ENCODE data around the gene MTARC2. TPM values are rescaled to one million over a fixed set of nuclear protein-coding genes. Genes with fewer than 3 reads are reported as not detected.
"Not testable (repeated sequence)": the region's sequence is repeated elsewhere in the genome, so short reads cannot be mapped to it uniquely, and the experiment has no call there.

The MTARC2 gene
- total RNA-seq, 1 experiment from 2014 or later, result 8.7 TPM

DNA sequence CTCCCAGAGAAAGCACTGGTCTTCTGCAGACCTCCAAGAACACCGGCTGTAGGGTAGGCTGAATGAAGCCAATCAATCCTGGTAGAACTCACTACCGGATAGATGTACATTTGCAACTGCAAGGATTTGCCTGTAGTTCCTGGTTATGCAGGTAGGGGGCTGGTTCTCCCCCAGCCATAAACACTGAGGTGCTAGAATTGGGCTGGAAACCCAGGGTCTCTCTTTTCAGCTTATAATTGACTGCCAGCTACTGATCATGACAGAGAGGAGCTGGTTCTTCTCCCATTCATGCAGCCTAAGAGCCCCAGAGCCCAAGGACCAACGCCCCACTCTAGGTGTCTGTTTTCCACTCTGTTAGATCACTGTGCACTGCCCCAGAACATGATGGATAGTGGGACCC is 21.5 kb upstream of the MTARC2 start:
- no peak for DNase-seq (ENCODE audit: low read depth)
- in situ Hi-C loops (cut with HindIII; ENCODE audit: low pct_unique_long_range_greater_than_20kb, low sequenced_read_pairs), result no loop called here

DNA sequence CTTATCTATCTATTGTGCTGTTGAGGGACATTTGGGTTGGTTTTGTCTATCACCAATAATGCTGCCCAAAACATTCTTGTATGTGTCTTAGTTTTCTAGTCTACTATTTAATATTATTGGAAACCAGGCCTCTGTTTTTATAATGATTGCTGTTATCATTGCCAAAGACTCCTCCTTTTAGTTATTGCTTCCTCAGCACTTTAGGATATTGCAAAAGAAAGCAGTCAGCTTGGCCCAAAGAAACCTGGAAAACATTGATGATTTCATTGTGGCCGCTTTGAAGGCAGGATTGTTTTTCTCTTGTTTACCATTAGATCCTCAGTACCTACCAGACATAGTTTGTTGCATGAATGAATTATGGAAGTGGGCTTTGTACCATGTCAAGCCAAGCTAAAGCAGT is 20.6 kb upstream of the MTARC2 start:
- in situ Hi-C loops (cut with HindIII; ENCODE audit: low pct_unique_long_range_greater_than_20kb, low sequenced_read_pairs), result no loop called here
- no peak for DNase-seq (ENCODE audit: low read depth)

DNA sequence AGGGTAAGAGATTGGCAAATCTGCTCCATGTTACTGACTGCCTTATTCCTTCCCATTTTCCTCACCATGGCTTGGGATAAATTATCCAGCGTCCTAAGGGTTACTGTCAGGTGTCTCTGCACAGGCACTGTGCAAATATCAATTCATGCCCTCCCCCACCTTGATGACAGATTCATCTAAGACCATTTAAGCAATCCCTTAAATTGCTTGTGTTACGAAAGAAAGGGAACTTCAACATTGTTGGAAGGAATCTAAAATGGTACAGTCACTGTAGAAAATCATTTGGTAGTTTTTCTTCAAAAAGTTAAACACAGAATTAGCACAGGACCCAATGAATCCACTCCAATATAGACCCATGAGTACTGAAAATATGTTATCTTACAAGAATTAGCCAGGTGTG is 17.6 kb upstream of the MTARC2 start:
- in situ Hi-C loops (cut with HindIII; ENCODE audit: low pct_unique_long_range_greater_than_20kb, low sequenced_read_pairs), result no loop called here

DNA sequence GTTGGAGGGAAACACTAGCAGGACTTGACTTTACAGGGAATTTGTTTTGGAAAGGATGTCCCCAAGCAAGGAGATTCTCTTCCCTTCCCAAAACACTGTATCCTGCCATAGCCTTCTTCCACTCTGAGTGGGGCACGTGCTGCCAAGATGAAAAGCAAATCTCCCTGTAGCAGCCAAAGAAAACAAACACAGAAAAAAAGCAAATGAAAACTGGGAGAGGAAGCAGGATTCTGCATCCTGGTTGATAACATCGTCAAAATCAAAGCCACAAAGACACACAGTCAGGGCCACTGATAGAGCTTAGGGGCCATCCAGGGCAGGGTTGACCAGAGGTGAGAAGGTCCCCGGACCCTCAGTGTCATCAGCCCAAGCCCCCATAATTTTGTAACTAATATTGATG is 16.0 kb upstream of the MTARC2 start:
- in situ Hi-C loops (cut with HindIII; ENCODE audit: low pct_unique_long_range_greater_than_20kb, low sequenced_read_pairs), result no loop called here
- no peak for DNase-seq (ENCODE audit: low read depth)

More for the DNA sequence above, 17.6 kb upstream of the MTARC2 start:
- DNase-seq (ENCODE audit: low read depth), result no peak

DNA sequence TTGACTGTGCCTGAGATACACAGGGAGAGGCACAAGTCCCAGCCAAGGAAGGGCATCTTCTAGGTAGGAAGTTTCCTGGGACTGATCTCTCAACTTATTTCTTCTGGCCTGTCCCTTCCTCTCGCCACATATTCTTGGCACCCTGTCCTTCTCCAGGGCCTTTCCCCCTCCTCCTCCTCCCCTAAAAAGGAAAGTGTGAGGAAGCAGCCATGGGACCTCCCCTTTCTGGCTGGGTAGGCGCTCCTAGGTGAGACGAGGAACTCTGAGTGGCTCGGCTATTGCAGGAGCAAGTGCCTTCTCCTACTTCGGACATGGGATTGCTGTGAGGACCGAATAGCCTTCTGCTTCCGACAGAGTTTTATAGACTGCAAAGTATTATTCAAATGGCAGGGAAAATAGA is 15.5 kb upstream of the MTARC2 start:
- in situ Hi-C loops (cut with HindIII; ENCODE audit: low pct_unique_long_range_greater_than_20kb, low sequenced_read_pairs), result no loop called here
- no peak for DNase-seq (ENCODE audit: low read depth)

DNA sequence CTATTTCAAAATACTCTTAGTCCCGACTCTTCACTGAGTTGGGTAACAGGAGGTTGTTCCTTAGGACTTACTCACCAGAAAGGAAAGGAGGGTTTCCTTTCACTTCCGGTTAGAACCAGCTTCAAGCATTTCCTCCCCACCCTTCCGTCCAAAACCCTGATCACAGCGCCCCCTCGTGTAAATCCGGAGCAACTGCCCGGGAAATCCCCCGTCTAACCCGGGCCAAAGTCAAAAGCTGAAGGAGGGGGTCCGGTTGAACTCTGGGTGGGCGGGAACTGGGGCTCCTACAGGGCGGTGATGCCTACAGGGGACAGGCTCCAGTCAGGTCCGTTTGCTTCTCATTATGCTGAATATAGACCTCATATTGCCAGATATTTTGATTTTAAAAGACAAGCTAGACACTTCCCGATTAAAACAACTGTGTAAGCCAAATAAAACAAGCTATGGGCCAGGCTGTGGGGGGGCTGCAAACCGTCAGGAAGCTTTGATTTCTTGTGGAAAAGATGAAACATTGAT is 15.0 kb upstream of the MTARC2 start:
- in situ Hi-C loops (cut with HindIII; ENCODE audit: low pct_unique_long_range_greater_than_20kb, low sequenced_read_pairs), result no loop called here
- DNase-seq (ENCODE audit: low read depth), result peak; percentile 83

DNA sequence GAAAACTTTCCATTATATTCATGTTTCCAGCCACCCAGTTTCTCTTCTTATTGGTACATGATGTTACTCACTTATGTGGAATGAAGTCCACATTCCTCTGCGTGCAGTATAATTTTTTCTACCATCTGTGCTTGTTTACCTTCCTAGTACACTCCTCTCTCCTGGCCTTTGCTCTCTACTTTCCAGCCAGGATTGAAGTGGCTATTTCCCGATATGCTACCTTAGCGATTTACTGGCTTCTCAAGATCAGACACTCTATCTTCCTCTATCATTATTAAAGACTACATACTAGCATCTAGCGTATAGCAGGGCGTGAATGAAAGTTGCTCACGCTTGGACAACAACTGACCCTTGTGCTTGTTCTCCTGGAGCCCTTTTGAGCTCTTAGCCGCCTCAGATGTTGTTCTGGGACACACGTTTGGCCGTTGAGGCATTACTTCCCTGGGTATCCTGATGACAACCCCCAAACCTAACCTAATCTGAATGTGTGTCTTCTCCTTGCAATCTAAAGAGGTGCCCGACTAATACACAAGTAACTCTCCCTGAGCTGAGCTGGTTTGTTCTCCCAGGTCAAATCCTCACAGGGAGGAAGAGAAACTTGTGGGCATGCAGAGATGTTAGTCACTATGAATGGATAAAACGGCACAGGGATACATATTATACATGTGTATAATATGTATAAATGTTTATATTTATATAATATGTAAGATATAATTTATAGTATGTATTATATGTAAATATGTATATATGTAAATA is 13.4 kb upstream of the MTARC2 start:
- in situ Hi-C loops (cut with HindIII; ENCODE audit: low pct_unique_long_range_greater_than_20kb, low sequenced_read_pairs), result no loop called here
- peak; percentile 59 for DNase-seq (ENCODE audit: low read depth)

DNA sequence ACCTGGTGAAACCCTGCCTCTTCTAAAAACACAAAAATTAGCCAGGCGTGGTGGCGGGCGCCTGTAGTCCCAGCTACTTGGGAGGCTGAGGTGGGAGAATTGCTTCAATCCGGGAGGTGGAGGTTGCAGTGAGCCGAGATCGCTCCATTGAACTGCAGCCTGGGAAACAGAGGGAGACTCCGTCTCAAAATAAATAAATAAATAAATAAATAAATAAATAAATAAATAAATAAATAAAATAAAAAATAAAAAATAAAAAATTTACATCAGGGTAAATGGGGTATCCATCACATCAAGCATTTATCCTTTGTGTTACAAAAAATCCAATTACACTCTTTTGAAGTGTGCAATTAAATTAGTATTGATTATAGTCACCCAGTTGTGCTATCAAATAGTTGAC is 11.8 kb upstream of the MTARC2 start:
- DNase-seq (ENCODE audit: low read depth); in situ Hi-C loops (cut with HindIII; ENCODE audit: low pct_unique_long_range_greater_than_20kb, low sequenced_read_pairs): not testable (repeated sequence)

DNA sequence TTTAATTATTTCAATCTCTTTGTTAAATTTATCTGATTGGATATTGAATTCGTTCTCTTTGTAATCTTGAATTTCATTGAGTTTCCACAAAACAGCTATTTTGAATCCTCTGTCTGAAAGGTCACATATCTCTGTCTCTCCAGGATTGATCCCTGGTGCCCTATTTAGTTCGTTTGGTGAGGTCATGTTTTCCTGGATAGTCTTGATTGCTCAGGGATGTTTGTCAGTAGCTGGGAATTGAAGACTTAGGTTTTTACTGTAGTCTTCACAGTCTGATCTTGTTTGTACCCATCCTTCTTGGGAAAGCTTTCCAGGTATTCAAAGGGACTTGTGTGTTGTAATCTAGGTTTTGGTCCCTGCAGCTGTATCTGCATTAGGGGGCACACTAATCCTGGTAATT is 6.8 kb upstream of the MTARC2 start:
- DNase-seq (ENCODE audit: low read depth), result no peak
- in situ Hi-C loops (cut with HindIII; ENCODE audit: low pct_unique_long_range_greater_than_20kb, low sequenced_read_pairs), result no loop called here

DNA sequence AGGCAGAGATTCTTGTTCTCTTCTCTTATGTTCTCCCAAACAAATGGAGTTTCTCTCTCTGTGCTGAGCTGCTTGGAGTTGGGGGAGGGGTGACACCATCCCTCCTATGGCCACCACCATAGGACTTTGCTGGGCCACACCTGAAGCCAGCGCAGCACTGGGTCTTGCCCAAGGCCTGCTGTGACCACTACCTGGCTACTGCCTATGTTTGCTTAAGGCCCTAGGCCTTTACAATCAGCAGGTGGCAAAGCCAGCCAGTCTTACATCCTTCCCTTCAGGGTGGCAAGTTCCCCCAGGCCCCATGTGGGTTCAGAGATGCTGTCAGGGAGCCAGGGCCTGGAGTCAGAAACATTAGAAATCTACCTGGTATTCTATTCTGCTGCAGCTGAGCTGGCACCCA is 6.3 kb upstream of the MTARC2 start:
- in situ Hi-C loops (cut with HindIII; ENCODE audit: low pct_unique_long_range_greater_than_20kb, low sequenced_read_pairs), result no loop called here
- DNase-seq (ENCODE audit: low read depth), result no peak

DNA sequence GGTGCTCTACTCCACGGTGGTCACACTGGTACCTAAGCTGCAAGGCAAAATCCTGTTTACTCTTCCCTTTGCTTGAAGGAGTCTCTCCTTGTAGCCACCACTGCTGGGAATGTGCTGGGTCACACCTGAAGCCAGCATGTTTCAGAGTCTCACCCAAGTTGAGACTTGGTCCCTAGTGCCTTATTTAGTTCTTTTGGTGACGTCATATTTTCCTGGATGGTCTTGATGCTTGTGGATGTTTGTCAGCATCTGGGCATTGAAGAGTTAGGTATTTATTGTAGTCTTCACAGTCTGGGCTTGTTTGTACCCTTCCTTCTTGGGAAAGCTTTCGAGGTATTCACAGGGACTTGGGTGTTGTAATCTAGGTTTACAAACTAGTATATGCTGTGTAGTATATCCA is 5.6 kb upstream of the MTARC2 start:
- in situ Hi-C loops (cut with HindIII; ENCODE audit: low pct_unique_long_range_greater_than_20kb, low sequenced_read_pairs), result no loop called here
- DNase-seq (ENCODE audit: low read depth), result no peak

DNA sequence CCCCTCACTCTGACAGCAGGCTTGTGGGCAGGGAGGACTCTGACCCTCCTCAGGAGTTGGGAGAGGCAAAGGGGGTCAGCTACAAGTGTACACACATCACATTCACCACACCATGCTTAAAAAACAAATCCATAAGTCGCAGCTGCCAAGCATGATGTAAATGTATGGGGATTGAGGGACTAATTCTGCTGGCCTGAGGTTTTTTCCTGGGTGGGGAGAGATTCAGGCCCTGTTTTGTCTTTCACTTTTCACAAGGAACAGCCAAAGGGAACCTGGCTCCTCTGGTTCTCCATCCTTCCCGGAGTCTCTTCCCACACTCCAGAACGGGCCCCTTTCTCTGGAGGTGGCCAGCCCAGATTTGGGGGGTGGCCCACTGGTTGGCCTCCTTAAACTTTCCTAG is 1.3 kb upstream of the MTARC2 start:
- DNase-seq (ENCODE audit: low read depth), result no peak
- in situ Hi-C loops (cut with HindIII; ENCODE audit: low pct_unique_long_range_greater_than_20kb, low sequenced_read_pairs), result no loop called here

DNA sequence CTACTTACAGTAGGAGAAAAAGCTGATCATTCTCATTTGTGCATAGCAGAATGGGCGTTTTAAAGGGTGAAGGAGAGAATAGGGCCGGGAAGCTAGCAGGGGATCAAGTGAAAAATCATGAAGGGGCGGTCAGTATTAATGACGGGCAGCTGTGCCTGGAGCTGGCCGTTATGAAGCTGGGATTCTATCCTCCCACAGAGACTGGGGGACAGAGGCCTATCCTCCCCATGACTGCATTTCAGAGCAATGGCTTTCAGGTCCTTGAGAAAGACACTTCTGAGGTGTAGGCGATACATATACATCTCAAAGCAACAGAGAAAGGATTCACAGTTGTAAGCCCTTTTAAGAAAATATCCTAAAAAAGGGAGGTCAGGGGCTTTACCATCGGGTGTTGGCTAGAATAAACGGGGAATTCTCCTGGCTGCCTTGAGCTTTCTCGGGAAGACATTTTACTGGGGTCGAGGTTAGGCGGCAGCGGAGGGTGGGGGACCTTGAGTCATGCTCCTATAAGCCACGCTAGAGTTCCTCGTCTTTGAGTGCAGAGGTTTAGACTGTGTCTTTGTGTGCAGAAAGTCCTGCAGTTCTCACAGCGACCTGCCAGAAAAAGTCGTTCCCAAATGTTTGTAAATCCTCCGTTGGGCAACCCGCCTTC is 559 bp upstream of the MTARC2 start:
- in situ Hi-C loops (cut with HindIII; ENCODE audit: low pct_unique_long_range_greater_than_20kb, low sequenced_read_pairs), result no loop called here
- DNase-seq (ENCODE audit: low read depth), result no peak

DNA sequence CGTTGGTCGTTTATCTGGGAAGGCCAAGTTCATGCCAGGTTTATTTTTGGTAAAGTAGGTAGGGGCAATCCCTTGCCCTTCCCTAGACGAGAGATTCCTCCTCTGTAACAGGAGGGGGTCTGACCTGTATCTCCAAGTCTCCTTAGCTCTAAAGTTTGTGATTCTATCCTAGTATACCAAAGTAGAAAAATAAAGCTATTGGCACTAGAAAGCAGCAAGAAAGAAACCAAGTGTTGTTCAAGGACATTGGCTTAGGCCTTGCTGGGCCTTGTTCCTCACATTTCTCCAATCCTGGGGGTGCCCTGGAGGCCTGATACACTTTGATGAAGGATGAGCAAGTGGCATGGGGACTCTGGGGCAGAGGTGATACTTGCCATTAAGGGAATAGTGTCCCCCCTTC is 814 bp downstream of the MTARC2 start:
- peak; percentile 23 for DNase-seq (ENCODE audit: low read depth)
- in situ Hi-C loops (cut with HindIII; ENCODE audit: low pct_unique_long_range_greater_than_20kb, low sequenced_read_pairs), result no loop called here

DNA sequence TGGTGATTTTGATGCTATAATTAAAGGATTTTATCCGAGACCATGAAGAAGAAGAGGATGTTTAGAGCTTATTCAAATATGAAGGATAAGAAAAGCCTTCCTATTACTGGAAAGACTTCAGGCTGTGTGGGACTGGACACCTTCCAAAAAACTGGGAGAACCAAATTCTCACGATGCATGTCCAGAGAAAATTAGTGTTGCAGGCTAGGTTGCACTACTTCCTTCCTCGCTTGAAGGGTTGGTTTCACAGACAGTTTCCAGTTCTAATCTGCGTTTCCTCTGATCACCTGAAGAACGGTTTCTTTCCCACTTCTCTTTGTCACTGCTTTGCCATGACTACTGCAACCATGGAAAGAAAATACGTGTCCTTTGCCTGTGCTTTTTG is 2.0 kb downstream of the MTARC2 start:
- in situ Hi-C loops (cut with HindIII; ENCODE audit: low pct_unique_long_range_greater_than_20kb, low sequenced_read_pairs), result no loop called here
- DNase-seq (ENCODE audit: low read depth), result no peak

DNA sequence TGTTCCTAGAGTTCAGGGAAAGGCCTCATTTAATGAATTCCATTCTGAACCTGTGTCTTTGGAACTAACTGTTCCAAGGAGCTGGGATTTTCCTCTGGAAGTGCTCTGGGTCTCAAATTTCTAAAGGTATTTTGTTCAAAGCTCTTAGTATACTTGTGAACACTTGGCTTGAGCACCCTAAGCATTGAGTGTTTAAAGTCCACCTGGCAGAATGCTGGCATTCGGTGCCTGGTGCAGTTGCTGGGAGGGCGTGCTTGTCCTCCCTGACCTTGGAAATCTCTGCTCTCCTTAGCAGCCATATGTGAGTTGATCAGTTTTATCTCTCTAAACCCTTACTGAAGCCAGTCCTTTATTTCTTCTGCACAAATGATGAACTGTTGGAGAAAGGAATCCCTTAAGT is 3.0 kb downstream of the MTARC2 start:
- in situ Hi-C loops (cut with HindIII; ENCODE audit: low pct_unique_long_range_greater_than_20kb, low sequenced_read_pairs), result no loop called here
- no peak for DNase-seq (ENCODE audit: low read depth)

DNA sequence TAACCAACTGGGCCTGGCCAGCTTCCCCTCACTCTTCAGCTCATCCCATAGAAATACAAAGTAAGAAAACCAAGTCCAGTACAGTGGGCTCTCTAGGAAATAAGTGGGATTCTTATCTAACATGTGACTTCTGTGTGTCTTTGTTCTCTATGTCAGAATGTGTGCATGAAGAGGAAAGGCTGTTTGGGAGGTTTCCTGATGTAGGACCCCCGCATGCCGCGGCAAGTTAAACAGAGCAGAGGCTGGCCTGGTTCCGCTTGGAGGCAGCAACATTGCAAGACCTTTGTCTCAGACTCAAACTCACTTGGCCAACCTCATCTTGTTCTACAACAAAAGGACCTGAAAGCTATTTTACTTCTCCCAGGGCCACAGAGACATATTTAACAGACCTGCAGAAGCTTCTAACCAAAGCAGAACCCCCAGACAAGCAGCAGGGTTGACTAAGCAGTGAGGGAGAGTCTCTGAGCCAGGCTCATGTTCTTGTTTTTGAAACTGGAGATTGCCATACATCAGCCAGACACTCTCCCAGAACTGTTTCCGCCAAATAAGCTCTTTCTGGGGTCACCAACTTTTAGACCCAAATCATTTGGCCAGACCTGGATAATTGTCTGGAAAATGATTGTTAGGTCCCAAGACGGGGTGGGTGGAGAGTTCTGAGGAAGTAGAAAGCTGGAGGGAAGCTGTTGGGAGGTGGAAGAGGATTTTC is 6.2 kb downstream of the MTARC2 start:
- no peak for DNase-seq (ENCODE audit: low read depth)
- in situ Hi-C loops (cut with HindIII; ENCODE audit: low pct_unique_long_range_greater_than_20kb, low sequenced_read_pairs), result no loop called here

DNA sequence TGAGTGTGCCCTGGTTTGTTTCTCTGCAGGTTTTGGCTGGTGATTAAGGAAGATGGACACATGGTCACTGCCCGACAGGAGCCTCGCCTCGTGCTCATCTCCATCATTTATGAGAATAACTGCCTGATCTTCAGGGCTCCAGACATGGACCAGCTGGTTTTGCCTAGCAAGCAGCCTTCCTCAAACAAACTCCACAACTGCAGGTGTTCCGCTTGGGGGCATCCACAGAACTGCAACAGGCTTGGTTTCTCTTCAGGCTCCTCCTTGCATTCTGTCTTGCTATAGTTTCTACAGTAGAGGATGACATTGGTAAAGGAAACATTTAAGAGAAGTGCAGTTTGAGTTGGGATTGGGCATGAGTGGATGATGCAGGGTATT is 6.8 kb downstream of the MTARC2 start:
- in situ Hi-C loops (cut with HindIII; ENCODE audit: low pct_unique_long_range_greater_than_20kb, low sequenced_read_pairs), result no loop called here
- DNase-seq (ENCODE audit: low read depth), result no peak

DNA sequence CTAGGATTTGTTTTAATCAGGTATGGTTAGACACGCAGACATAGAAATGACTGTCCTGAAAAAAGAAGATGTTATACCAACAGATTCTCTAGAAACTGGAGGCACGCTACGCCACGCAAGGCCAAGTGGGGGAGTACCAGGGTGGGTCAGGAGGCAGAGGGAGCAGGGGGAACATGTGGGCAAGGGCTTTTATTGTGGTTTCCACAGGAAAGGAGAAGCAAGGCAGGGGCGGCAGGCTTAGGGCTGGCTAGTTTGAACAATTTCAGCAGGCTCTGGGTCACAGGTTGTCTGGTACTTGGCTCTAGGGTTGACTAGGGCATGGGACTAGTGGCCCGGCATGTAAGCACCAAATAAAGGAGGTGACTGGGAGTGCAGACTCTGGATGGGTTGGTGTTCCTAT is 7.2 kb downstream of the MTARC2 start:
- in situ Hi-C loops (cut with HindIII; ENCODE audit: low pct_unique_long_range_greater_than_20kb, low sequenced_read_pairs), result no loop called here
- DNase-seq (ENCODE audit: low read depth), result no peak
